ENCODE data around the gene ETFA. TPM values are rescaled to one million over a fixed set of nuclear protein-coding genes. Genes with fewer than 3 reads are reported as not detected.

The ETFA gene
- polyA plus RNA-seq, 3 donors, result 62.1 to 178 (median 166) TPM

GRCh38 chr15:76345880-76346668, 34.8 kb upstream of the ETFA start:
- peak overlapping the region; percentile 48 for H3K9ac ChIP-seq (ENCODE audit: insufficient read depth, low read length, poor library complexity, severe bottlenecking)
- H3K36me3 Mint-ChIP-seq, result peaks cover 31 to 50% of the 10 kb centered on the region in 2 donors
- H3K36me3 ChIP-seq (replicated peaks in 1 of 2; ENCODE audit: control insufficient read depth in 1 of 2, insufficient read depth in 2 of 2, low read length in 2 of 2), result no peaks in the 10 kb centered on the region
- peaks cover 0 to 37% (median 23%) of the 10 kb centered on the region in 7 donors for H3K9me3 Mint-ChIP-seq
- H2AFZ ChIP-seq (ENCODE audit: insufficient read depth, low read depth, low read length, poor library complexity, severe bottlenecking), result peak overlapping the region; percentile 78
- 1% methylated on average over 65 of the region's 65 CpGs for WGBS (ENCODE audit: insufficient coverage)
- H3K4me3 Mint-ChIP-seq, result peak overlapping the region; percentile 84 to 90
- H3K4me1 ChIP-seq (ENCODE audit: control insufficient read depth in 1 of 2, insufficient read depth in 2 of 2, low read length in 2 of 2), result peaks cover 39 to 48% of the 10 kb centered on the region in 2 donors
- no peak overlapping the region for H3K27ac ChIP-seq (ENCODE audit: low read depth in 1 of 2, low read length in 2 of 2)
- peak overlapping the region; percentile 95 for H3K4me2 ChIP-seq (replicated peaks; ENCODE audit: extremely low read depth, low read length, poor library complexity, severe bottlenecking)
- H4K20me1 ChIP-seq (ENCODE audit: insufficient read depth, low read length), result peaks cover 29% of the 10 kb centered on the region
- peak overlapping the region; percentile 37 to 77 (median 53) for H3K4me3 ChIP-seq (replicated peaks in 1 of 3; ENCODE audit: low read depth in 2 of 3, low read length in 3 of 3)
- peak; percentile 37 to 53 (median 47) for DNase-seq
- H3K4me1 Mint-ChIP-seq, result peaks cover 36% of the 10 kb centered on the region
- no peak for TF ChIP-seq CTCF (IDR thresholded peaks at IDR 0.05)
- no peaks in the 10 kb centered on the region for H3K79me2 ChIP-seq (ENCODE audit: insufficient read depth, low read length)
- intact Hi-C loops (cut with micrococcal nuclease), result no loop called here
- peaks cover 68 to 88% of the 10 kb centered on the region in 2 donors for H3K27me3 ChIP-seq (ENCODE audit: control insufficient read depth in 2 of 2, insufficient read depth in 2 of 2, low read length in 2 of 2)
- H3K27ac Mint-ChIP-seq, result no peak overlapping the region
- peaks cover 0 to 42% of the 10 kb centered on the region in 2 donors for H3K9me3 ChIP-seq (replicated peaks in 1 of 2; ENCODE audit: control insufficient read depth in 1 of 2, insufficient read depth in 1 of 2, low read length in 2 of 2)
- H3K27me3 Mint-ChIP-seq (ENCODE audit: low read depth in 3 of 3), result peaks cover 71 to 86% (median 71%) of the 10 kb centered on the region in 3 donors

GRCh38 chr15:76345583-76345879, 34.3 kb upstream of the ETFA start:
- H3K27ac Mint-ChIP-seq, result peak overlapping the region in 1 of 7 donors; percentile 43
- H3K9me3 ChIP-seq (replicated peaks in 1 of 2; ENCODE audit: control insufficient read depth in 1 of 2, insufficient read depth in 1 of 2, low read length in 2 of 2), result peaks cover 3 to 47% of the 10 kb centered on the region in 2 donors
- H3K4me3 Mint-ChIP-seq, result peak overlapping the region; percentile 84 to 90
- DNase-seq, result no peak
- no peaks in the 10 kb centered on the region for H3K79me2 ChIP-seq (ENCODE audit: insufficient read depth, low read length)
- H3K4me1 ChIP-seq (ENCODE audit: control insufficient read depth in 1 of 2, insufficient read depth in 2 of 2, low read length in 2 of 2), result peaks cover 44 to 53% of the 10 kb centered on the region in 2 donors
- H2AFZ ChIP-seq (ENCODE audit: insufficient read depth, low read depth, low read length, poor library complexity, severe bottlenecking), result peak overlapping the region; percentile 78
- H3K4me2 ChIP-seq (replicated peaks; ENCODE audit: extremely low read depth, low read length, poor library complexity, severe bottlenecking), result peak overlapping the region; percentile 95
- intact Hi-C loops (cut with micrococcal nuclease), result no loop called here
- peaks cover 0 to 43% (median 27%) of the 10 kb centered on the region in 7 donors for H3K9me3 Mint-ChIP-seq
- H3K36me3 Mint-ChIP-seq, result peaks cover 29 to 46% of the 10 kb centered on the region in 2 donors
- peaks cover 35% of the 10 kb centered on the region for H4K20me1 ChIP-seq (ENCODE audit: insufficient read depth, low read length)
- no peaks in the 10 kb centered on the region for H3K36me3 ChIP-seq (replicated peaks in 1 of 2; ENCODE audit: control insufficient read depth in 1 of 2, insufficient read depth in 2 of 2, low read length in 2 of 2)
- 17% methylated on average over 7 of the region's 7 CpGs for WGBS (ENCODE audit: insufficient coverage)
- peaks cover 41% of the 10 kb centered on the region for H3K4me1 Mint-ChIP-seq
- peaks cover 72 to 91% of the 10 kb centered on the region in 2 donors for H3K27me3 ChIP-seq (ENCODE audit: control insufficient read depth in 2 of 2, insufficient read depth in 2 of 2, low read length in 2 of 2)
- no peak overlapping the region for H3K27ac ChIP-seq (ENCODE audit: low read depth in 1 of 2, low read length in 2 of 2)
- H3K4me3 ChIP-seq (replicated peaks in 1 of 3; ENCODE audit: low read depth in 2 of 3, low read length in 3 of 3), result peak overlapping the region in 1 of 3 experiments; percentile 77
- peaks cover 77 to 90% (median 77%) of the 10 kb centered on the region in 3 donors for H3K27me3 Mint-ChIP-seq (ENCODE audit: low read depth in 3 of 3)
- no peak for TF ChIP-seq CTCF (IDR thresholded peaks at IDR 0.05)
- no peak overlapping the region for H3K9ac ChIP-seq (ENCODE audit: insufficient read depth, low read length, poor library complexity, severe bottlenecking)
